ENCODE results near the gene BACH2.
"Not testable (repeated sequence)": the region's sequence is repeated elsewhere in the genome, so short reads cannot be mapped to it uniquely, and the experiment has no call there.

BACH2 gene

GRCh38 chr6:90214966-90215365, 81.7 kb downstream of the BACH2 start:
- no peak for DNase-seq (ENCODE audit: low read depth, low spot score)

- no peak for DNase-seq (ENCODE audit: low read depth, low spot score)
Measured at GRCh38 chr6:90214461-90214860, 82.2 kb downstream of the BACH2 start.

GRCh38 chr6:90212274-90212673, 84.4 kb downstream of the BACH2 start:
- no peak for DNase-seq (ENCODE audit: low read depth, low spot score)

GRCh38 chr6:90209527-90209926, 87.1 kb downstream of the BACH2 start:
- no peak for DNase-seq (ENCODE audit: low read depth, low spot score)

GRCh38 chr6:90208690-90209089, 88.0 kb downstream of the BACH2 start:
- DNase-seq (ENCODE audit: low read depth, low spot score) = not testable (repeated sequence)

GRCh38 chr6:90204327-90205056, 92.2 kb downstream of the BACH2 start:
- no peak for DNase-seq (ENCODE audit: low read depth, low spot score)

GRCh38 chr6:90203672-90204071, 93.0 kb downstream of the BACH2 start:
- DNase-seq (ENCODE audit: low read depth, low spot score) = no peak

- no peak for DNase-seq (ENCODE audit: low read depth, low spot score)
Measured at GRCh38 chr6:90202156-90202555, 94.5 kb downstream of the BACH2 start.

GRCh38 chr6:90199900-90200299, 96.7 kb downstream of the BACH2 start:
- DNase-seq (ENCODE audit: low read depth, low spot score) = no peak

GRCh38 chr6:90198758-90199425, 97.8 kb downstream of the BACH2 start:
- DNase-seq (ENCODE audit: low read depth, low spot score) = no peak

GRCh38 chr6:90197854-90198496, 98.7 kb downstream of the BACH2 start:
- DNase-seq (ENCODE audit: low read depth, low spot score) = no peak

- no peak for DNase-seq (ENCODE audit: low read depth, low spot score)
Measured at GRCh38 chr6:90195094-90195829, 101.4 kb downstream of the BACH2 start.

GRCh38 chr6:90194371-90194841, 102.2 kb downstream of the BACH2 start:
- no peak for DNase-seq (ENCODE audit: low read depth, low spot score)

GRCh38 chr6:90193359-90193758, 103.3 kb downstream of the BACH2 start:
- DNase-seq (ENCODE audit: low read depth, low spot score) = no peak

- DNase-seq (ENCODE audit: low read depth, low spot score) = no peak
Measured at GRCh38 chr6:90192857-90193256, 103.8 kb downstream of the BACH2 start.

- DNase-seq (ENCODE audit: low read depth, low spot score) = no peak
Measured at GRCh38 chr6:90190752-90191395, 105.8 kb downstream of the BACH2 start.

- DNase-seq (ENCODE audit: low read depth, low spot score) = no peak
Measured at GRCh38 chr6:90190131-90190530, 106.5 kb downstream of the BACH2 start.

GRCh38 chr6:90187437-90188121, 109.1 kb downstream of the BACH2 start:
- no peak for DNase-seq (ENCODE audit: low read depth, low spot score)

- DNase-seq (ENCODE audit: low read depth, low spot score) = no peak
Measured at GRCh38 chr6:90186637-90187371, 109.8 kb downstream of the BACH2 start.

GRCh38 chr6:90186026-90186425, 110.6 kb downstream of the BACH2 start:
- no peak for DNase-seq (ENCODE audit: low read depth, low spot score)

Measured in activated naive CD8-positive, alpha-beta T cell treated with anti-CD3 and anti-CD28 coated beads, Interleukin-2, amount 50 U/mL, for 16 hours (primary cell).